Endothelial cell of umbilical vein (primary cell): ENCODE data around the gene CASK. TPM values are rescaled to one million over a fixed set of nuclear protein-coding genes. Genes with fewer than 3 reads are reported as not detected.

ENCODE experiments used
- BruUV-seq: library from RNA; stranded (reverse); fragments of 400-500 nt; replicated peaks from 2 replicates; lab custom pipeline; 2021; lab: Mats Ljungman, UMichigan
- CTCF ChIA-PET: fragments of 300-600, 350-600 bp; sonication (Branson Sonifier 250); formaldehyde crosslinking; loops from one replicate; lab custom pipeline; 2021; ENCODE audit warnings: antibody characterized with exemption, inconsistent platforms; lab: Charles Lee
- POLR2A ChIA-PET: fragments of 300-600, 350-600 bp; sonication (Branson Sonifier 250); formaldehyde crosslinking; loops from one replicate; lab custom pipeline; 2021; ENCODE audit warnings: antibody characterized with exemption, inconsistent platforms; lab: Charles Lee
- DNase-seq: peaks from one replicate; pipeline ENCODE4 v3.0.0-alpha.2; 2011; ENCODE audit warnings: low read depth, low spot score
- FAIRE-seq: peaks from 2 replicates; lab custom pipeline; 2011; peaks lifted over from hg19 to GRCh38; lab: Jason Lieb, UNC
- H2AFZ ChIP-seq: 2 replicates; pipeline ENCODE4 v1.6.0; 2012; ENCODE audit warnings: low read depth, low read length, control low read depth, inconsistent platforms
- H3K27ac ChIP-seq: 2 replicates; pipeline ENCODE4 v1.5.1; 2011; ENCODE audit warnings: low read depth, mild to moderate bottlenecking, control low read depth, low read length, moderate library complexity; ENCODE audit not compliant: insufficient read depth
- H3K27me3 ChIP-seq, 2 experiments: 2 replicates each; pipeline versions ENCODE4 v1.6.0 to v1.6.1; 2011; ENCODE audit warnings: low read length in 2 of 2, mixed read lengths in 1 of 2; ENCODE audit not compliant: control insufficient read depth in 2 of 2, insufficient read depth in 2 of 2
- H3K36me3 ChIP-seq, 2 experiments: 2 replicates in 1 of 2; 3 replicates in 1 of 2; pipeline ENCODE4 v1.5.1; 2011; ENCODE audit warnings: low read length in 2 of 2, mild to moderate bottlenecking in 1 of 2, moderate library complexity in 1 of 2; ENCODE audit not compliant: control insufficient read depth in 2 of 2, insufficient read depth in 2 of 2; ENCODE audit errors: extremely low read depth in 1 of 2
- H3K4me1 ChIP-seq: 3 replicates; pipeline ENCODE4 v1.5.1; 2011; ENCODE audit warnings: mild to moderate bottlenecking, low read length; ENCODE audit not compliant: control insufficient read depth, insufficient read depth; ENCODE audit errors: extremely low read depth
- H3K4me2 ChIP-seq: 2 replicates; pipeline ENCODE4 v1.6.1; 2011; ENCODE audit warnings: low read length, control low read depth, mixed read lengths; ENCODE audit not compliant: insufficient read depth
- H3K4me3 ChIP-seq, 3 experiments: fragments of 200-600 bp in 1 of 3; sonication (generic), shearing (Covaris generic) in 1 of 3; replicated peaks in 1 of 3; 2 replicates each; pipeline ENCODE4 v1.5.1; 2011 to 2016; ENCODE audit warnings: control low read depth in 3 of 3, low read length in 3 of 3, mild to moderate bottlenecking in 2 of 3, inconsistent platforms in 1 of 3, low read depth in 1 of 3, moderate library complexity in 1 of 3; ENCODE audit not compliant: insufficient read depth in 1 of 3
- H3K79me2 ChIP-seq: 2 replicates; pipeline ENCODE4 v1.6.0; 2012; ENCODE audit warnings: low read length, inconsistent platforms; ENCODE audit not compliant: control insufficient read depth, insufficient read depth
- H3K9ac ChIP-seq: replicated peaks from 2 replicates; pipeline ENCODE3; 2011; ENCODE audit warnings: low read length, control low read depth; ENCODE audit not compliant: insufficient read depth; ENCODE audit errors: extremely low read depth
- H3K9me1 ChIP-seq: replicated peaks from 3 replicates; pipeline ENCODE4 v1.6.0; 2011; ENCODE audit warnings: mild to moderate bottlenecking, low read length; ENCODE audit not compliant: control insufficient read depth, insufficient read depth; ENCODE audit errors: extremely low read depth
- H3K9me3 ChIP-seq: replicated peaks from 2 replicates; pipeline ENCODE4 v1.5.1; 2012; ENCODE audit warnings: low read length, inconsistent platforms; ENCODE audit not compliant: control insufficient read depth, insufficient read depth
- H4K20me1 ChIP-seq: replicated peaks from 2 replicates; pipeline ENCODE3; 2011; ENCODE audit warnings: mild to moderate bottlenecking, low read length; ENCODE audit not compliant: control insufficient read depth, insufficient read depth; ENCODE audit errors: extremely low read depth
- CTCF ChIP-seq, 2 donors: IDR thresholded peaks; 1 replicate in 1 of 2; 2 replicates in 1 of 2; pipeline ENCODE4 v1.5.1; 2011; ENCODE audit warnings: low read length in 2 of 2, mild to moderate bottlenecking in 2 of 2, moderate library complexity in 2 of 2, control low read depth in 1 of 2, inconsistent platforms in 1 of 2, low read depth in 1 of 2; ENCODE audit not compliant: insufficient read depth in 1 of 2; ENCODE audit errors: extremely low read depth in 1 of 2
- EZH2 ChIP-seq: IDR thresholded peaks from 2 replicates; pipeline ENCODE4 v1.6.1; 2012; ENCODE audit warnings: borderline replicate concordance, low read depth, mild to moderate bottlenecking, moderate library complexity, low read length, inconsistent platforms; ENCODE audit not compliant: severe bottlenecking
- FOS ChIP-seq: IDR thresholded peaks from 2 replicates; pipeline ENCODE4 v1.6.1; 2011; ENCODE audit warnings: mild to moderate bottlenecking, low read length, moderate library complexity, borderline replicate concordance; ENCODE audit not compliant: insufficient read depth
- GATA2 ChIP-seq: IDR thresholded peaks from 2 replicates; pipeline ENCODE4 v1.7.0; 2011; ENCODE audit warnings: low read depth, mild to moderate bottlenecking, moderate library complexity, mixed read lengths, low read length; ENCODE audit not compliant: insufficient read length, insufficient read depth
- JUN ChIP-seq: IDR thresholded peaks from 2 replicates; pipeline ENCODE4 v1.6.1; 2011; ENCODE audit warnings: borderline replicate concordance, low read depth; ENCODE audit not compliant: insufficient read length, insufficient read depth
- MAX ChIP-seq: IDR thresholded peaks from 2 replicates; pipeline ENCODE4 v1.6.1; 2011; ENCODE audit not compliant: insufficient read depth, insufficient read length
- MYC ChIP-seq: IDR thresholded peaks from one replicate; pipeline ENCODE4 v1.6.1; 2011; ENCODE audit warnings: mild to moderate bottlenecking, low read depth, low read length
- POLR2A ChIP-seq: IDR thresholded peaks from 2 replicates; pipeline ENCODE4 v1.6.1; 2012; ENCODE audit warnings: low read depth, mild to moderate bottlenecking, control low read depth, low read length
- POLR2AphosphoS5 ChIP-seq: IDR thresholded peaks from 2 replicates; pipeline ENCODE4 v1.6.1; 2012; ENCODE audit warnings: low read depth, mild to moderate bottlenecking, control low read depth, low read length, moderate library complexity; ENCODE audit not compliant: insufficient read depth
- dilution Hi-C: fragments of 300-500 bp; cut with MboI; formaldehyde crosslinking; loops from one replicate; pipeline ENCODE4 v1.15.0; 2019; ENCODE audit warnings: low sequenced_read_pairs; ENCODE audit not compliant: extremely low pct_ligation_motif_present
- intact Hi-C: fragments of 100-400 bp; cut with micrococcal nuclease; formaldehyde crosslinking; loops from one replicate; pipeline ENCODE4 v1.10.0; 2022
- polyA plus RNA-seq, 4 experiments: library from polyadenylated mRNA; depleted of rRNA in 3 of 4; stranded (reverse) in 3 of 4; unstranded in 1 of 4; fragments of >200 nt; gene quantifications; 2 replicates each; pipeline versions ENCODE4 v1.2.1 to v1.2.3, GENCODE V29; 2011 to 2012; ENCODE audit warnings: missing spikeins in 1 of 4
- total RNA-seq: library from RNA; stranded (reverse); gene quantifications from 2 replicates; pipeline ENCODE4 v1.2.3, GENCODE V29; 2021

The CASK gene
- total and polyA plus RNA-seq, 2 donors (not counting 3 experiments of a cell fraction or from before 2014, with no cell fraction given), result 6.4 to 30.4 TPM

GRCh38 chrX:41828826-41829225 lies 94.5 kb downstream of the CASK start:
- H3K4me3 ChIP-seq, result no peak overlapping the region
- no peak overlapping the region for H3K9ac ChIP-seq
- H3K9me1 ChIP-seq, result no peaks in the 10 kb centered on the region
- FAIRE-seq, result no peak
- POLR2A ChIA-PET, result no interaction called here
- H3K27ac ChIP-seq, result no peak overlapping the region
- no peaks in the 10 kb centered on the region for H3K4me1 ChIP-seq
- no peaks in the 10 kb centered on the region for H3K36me3 ChIP-seq
- dilution Hi-C loops, result no loop called here
- H3K27me3 ChIP-seq, result no peaks in the 10 kb centered on the region
- CTCF ChIA-PET, result no interaction called here
- BruUV-seq, result no TSS peak
- no peak for DNase-seq
- intact Hi-C loops, result no loop called here
- H2AFZ ChIP-seq, result no peak overlapping the region
- TF ChIP-seq MAX, result no peak
- TF ChIP-seq POLR2AphosphoS5, result no peak
- TF ChIP-seq POLR2A, result no peak
- TF ChIP-seq MYC, result no peak
- TF ChIP-seq GATA2, result no peak
- no peak for TF ChIP-seq JUN
- no peak for TF ChIP-seq EZH2
- no peaks in the 10 kb centered on the region for H3K79me2 ChIP-seq
- no peaks in the 10 kb centered on the region for H4K20me1 ChIP-seq
- no peaks in the 10 kb centered on the region for H3K9me3 ChIP-seq
- H3K4me2 ChIP-seq, result no peak overlapping the region

- FAIRE-seq, result no peak
These were observed 95.5 kb downstream of the CASK start for GRCh38 chrX:41827886-41828285.

More at GRCh38 chrX:41827886-41828285, 95.5 kb downstream of the CASK start:
- H2AFZ ChIP-seq, result no peak overlapping the region
- H3K9me1 ChIP-seq, result no peaks in the 10 kb centered on the region
- BruUV-seq, result no TSS peak
- H3K9ac ChIP-seq, result no peak overlapping the region
- dilution Hi-C loops, result no loop called here
- ChIA-PET CTCF (no interaction called here), POLR2A (no interaction called here)
- H3K4me1 ChIP-seq, result no peaks in the 10 kb centered on the region
- H3K36me3 ChIP-seq, result no peaks in the 10 kb centered on the region
- H3K4me3 ChIP-seq, result no peak overlapping the region
- H4K20me1 ChIP-seq, result no peaks in the 10 kb centered on the region
- H3K27me3 ChIP-seq, result no peaks in the 10 kb centered on the region
- no peak for DNase-seq
- intact Hi-C loops, result no loop called here
- H3K9me3 ChIP-seq, result no peaks in the 10 kb centered on the region
- no peaks in the 10 kb centered on the region for H3K79me2 ChIP-seq
- TF ChIP-seq MYC (no peak), FOS (no peak), CTCF (IDR thresholded peaks at IDR 0.05; ENCODE audit: extremely low read depth in 1 of 2, insufficient read depth in 1 of 2, low read depth in 1 of 2, low read length in 2 of 2) (no peak), JUN (no peak), POLR2A (no peak)
- no peak overlapping the region for H3K27ac ChIP-seq
- no peak overlapping the region for H3K4me2 ChIP-seq
